ENCODE data around the gene FCSK.
"Not testable (repeated sequence)": the region's sequence is repeated elsewhere in the genome, so short reads cannot be mapped to it uniquely, and the experiment has no call there.

The FCSK gene

GRCh38 chr16:70524399-70524825, 70.0 kb downstream of the FCSK start:
- not testable (repeated sequence) for DNase-seq (ENCODE audit: low read depth)

DNA sequence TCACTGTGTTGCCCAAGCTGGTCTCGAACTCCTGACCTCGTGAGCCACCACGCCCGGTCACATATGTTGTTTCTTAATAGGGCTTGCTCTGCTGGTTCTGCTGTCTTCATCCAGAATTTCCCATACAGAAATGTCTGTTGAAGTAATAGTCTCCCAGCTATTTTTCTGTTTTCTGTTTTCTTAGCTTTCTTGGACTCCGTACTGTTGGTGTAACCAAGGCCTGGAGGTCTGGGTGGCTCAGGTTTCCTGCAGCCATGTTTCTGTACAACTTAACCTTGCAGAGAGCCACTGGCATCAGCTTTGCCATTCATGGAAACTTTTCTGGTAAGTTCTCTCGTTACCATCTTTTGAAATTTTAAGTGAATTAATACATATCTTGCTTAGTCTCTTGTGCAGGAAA, 72.0 kb downstream of the FCSK start:
- no peak for DNase-seq (ENCODE audit: low read depth)

GRCh38 chr16:70527315-70527996, 73.1 kb downstream of the FCSK start:
- no peak for DNase-seq (ENCODE audit: low read depth)

GRCh38 chr16:70529051-70529777, 74.8 kb downstream of the FCSK start:
- peak; percentile 27 for DNase-seq (ENCODE audit: low read depth)
